GM19372 (cell line): ENCODE data around the gene SEMA4D.

ENCODE experiments used
- ATAC-seq: cut with Tn5 transposase; IDR thresholded peaks from one replicate; pipeline ENCODE4 v1.9.1; 2021; ENCODE audit warnings: mild to moderate bottlenecking, low read depth, moderate library complexity; ENCODE audit not compliant: unreplicated experiment

Gene SEMA4D

DNA sequence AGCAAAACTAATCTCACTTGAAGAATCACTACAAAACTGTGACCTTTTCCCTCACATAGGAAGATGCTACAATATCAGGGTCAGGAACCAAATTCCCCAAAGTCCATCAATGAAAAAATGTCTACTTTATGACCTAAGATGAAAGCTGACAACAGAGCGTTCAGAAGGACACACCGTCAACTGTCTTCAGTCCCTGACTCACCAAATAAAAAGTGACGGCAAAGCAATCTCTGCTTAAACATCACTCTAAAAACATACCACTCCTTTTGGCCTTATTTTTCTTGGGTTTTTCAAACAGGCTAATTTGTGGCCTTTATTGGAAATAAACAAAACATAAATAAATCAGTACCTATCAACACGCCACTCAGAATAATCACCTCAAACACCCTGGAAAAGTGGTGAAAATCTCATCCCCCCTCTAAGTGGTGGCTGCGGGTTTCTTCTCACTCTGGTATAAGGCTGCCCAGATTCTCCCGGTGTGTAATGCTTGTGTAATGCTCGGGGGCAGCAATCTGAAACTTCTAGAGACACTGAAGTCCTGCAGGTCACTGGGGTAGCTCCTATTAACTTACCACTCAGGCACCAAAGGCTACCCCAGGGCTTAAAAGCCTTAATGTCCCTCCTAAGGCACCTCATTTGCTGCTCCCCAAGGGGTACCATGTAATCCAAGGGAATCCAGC lies 29.5 kb downstream of the SEMA4D start:
- ATAC-seq, result no peak

DNA sequence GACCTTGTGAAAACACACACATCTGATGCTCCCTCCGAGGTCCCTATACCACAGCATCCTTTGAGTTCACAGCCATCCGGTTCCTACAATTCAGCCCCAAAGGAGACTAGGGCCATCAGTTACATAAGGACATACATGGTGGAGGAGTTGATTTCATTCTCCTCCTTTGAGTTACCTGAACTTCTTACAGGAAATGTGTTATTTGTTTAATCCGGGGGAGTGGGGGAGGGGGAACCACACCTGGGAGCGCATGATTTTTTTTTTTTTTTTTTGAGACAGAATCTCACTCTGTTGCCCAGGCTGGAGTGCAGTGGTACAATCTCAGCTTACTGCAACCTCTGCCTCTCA lies 30.7 kb downstream of the SEMA4D start:
- ATAC-seq, result peak; percentile 8

DNA sequence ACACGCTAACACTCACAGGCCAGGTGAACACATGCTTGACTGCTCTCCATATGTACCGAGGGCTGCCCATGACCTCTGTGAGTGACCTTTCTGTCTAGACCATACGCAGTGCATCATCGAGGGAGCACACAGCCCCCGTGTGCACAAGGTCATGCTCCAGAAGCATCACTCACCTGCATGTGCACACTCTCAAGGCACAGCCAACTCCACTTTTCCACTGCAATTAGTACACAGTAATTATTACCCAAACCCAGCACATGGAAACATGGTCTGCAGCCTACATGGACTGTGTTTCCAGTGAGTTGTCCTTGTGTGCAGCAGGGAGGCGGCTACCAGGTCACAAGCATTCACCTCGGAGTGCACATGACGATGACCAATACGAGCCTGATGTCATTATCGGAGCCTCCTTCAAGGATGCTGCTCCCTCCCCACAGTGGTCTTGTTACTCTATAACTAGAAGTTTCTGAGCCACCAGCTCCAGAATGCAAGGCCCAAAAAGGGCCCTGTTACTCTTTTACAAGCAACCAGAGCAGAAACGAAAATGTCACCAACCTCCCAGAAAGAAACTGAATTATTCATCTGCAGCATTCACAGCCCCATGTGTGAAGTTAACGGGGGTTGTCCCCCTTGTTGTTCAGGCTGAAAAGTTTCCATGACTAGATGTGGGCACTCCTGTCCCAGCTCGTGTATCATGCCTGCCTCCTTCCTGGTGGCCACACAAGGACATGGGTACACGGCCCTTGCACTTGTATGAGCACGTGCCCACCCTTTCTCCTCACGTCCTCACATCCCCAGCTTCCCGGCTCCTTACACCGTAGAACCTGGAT lies 31.2 kb downstream of the SEMA4D start:
- ATAC-seq, result peak; percentile 57

DNA sequence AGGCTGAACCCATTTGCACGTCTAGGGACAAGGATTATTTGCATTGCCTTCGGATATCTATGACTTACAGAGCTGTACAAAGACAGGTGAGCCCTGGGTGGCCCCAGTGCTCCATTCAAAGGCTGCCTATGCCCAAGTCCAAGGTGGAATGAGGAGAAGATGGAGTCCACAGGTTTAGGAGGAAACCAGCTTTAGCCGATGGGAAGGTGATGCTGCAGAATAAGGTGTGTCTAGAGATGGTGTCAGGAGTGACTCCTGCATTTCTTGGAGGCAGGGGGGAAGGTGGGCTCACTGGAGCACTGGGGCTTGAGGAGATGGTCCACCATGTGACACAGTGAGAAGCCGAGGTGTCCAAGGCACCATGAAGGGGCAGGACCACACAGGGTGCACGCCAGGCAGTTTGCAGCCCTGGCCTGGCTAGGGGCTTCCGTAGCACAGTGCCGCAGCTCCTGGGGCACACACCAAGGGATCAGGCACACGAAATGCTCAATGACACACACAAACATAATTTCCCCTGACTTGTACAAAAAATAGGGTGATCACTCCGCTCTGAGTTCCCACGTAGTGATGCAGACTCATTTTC lies 32.1 kb downstream of the SEMA4D start:
- no peak for ATAC-seq

DNA sequence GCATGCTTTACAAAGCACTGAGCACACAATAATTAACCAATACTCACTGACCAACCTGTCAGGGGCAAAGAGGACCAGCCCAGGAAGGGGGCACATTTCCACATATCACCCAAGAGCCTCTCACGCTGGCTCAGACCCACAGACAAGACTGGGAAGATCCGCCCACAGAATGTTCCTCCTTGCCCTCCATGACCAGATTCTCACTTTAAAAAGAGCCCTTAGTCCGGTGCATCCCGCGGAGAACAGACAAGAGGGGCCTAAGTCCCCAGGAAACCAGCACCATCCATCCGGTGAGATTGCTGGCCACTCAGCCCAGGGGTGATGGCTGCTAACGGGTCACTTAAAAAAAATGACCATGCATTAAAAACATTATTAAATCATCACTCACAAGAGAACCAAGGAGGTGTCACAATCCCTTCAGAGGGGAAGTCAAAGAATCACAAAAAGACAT lies 32.9 kb downstream of the SEMA4D start:
- ATAC-seq, result no peak

DNA sequence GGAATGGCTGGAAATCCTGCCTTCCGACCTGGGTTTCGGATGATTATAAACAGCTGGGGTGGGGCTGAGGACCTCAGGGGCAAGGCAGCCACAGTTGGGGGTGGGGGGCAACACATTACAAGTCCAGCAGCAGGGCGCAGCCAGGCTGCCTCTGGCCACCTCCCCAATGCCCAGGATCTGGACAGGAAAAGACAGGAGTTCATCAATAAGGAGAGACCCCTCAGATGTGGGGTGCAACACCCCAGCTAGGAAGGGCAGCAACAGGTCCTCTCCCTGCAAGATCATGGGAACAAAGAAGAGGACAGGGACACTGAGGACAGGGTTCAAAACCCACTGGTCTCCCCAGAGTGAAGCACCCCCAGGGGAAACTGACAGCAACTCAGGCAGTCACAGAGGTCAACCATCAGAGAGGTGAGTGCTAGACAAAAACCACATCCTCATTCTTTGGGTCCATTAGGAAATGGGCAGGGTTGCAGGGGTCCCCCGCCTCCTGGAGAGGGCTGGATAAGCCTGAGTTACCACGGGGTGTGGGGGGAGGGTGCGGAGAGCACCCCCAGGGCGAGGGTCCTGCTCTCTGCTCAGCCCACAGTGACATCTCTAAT lies 33.5 kb downstream of the SEMA4D start:
- peak; percentile 27 for ATAC-seq

DNA sequence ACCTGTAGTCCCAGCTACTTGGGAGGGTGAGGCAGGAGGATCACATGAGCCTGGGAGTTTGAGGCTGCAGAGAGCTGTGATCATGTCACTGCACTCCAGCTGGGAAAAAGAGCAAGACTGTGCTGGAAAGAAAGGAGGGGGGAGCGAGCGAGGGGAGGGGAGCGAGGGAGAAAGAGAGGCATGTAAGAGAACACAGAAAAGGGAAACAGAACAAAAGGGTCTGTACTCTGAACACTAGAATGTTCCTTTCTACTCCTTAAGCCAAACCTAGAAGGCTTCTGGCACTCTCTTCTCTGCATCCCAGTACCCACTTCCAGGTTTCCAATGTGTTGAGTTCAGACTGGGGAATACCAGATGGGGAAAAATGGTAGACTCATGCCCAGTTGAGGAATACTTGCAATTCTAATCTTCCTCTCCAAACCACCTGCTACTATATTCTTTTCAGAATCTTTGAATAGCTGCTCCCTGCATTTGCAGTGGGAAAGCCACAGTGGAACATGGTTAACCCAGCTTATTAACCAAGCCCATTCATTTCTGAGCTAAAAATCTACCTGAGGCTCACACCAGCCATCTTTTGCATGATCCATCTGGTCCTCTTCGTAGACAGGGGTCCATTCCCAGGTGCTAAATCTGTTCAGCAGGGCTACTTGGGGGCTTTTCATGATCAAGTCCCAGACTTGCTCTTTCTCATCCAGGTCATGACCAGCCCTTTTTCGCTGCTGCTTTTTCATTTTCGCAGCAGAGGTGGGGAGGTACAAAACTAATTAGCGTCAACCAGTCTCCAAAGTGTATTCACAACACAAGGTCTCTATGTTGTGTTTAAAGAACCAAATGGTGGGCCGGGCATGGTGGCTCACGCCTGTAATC lies 34.9 kb downstream of the SEMA4D start:
- ATAC-seq, result no peak

DNA sequence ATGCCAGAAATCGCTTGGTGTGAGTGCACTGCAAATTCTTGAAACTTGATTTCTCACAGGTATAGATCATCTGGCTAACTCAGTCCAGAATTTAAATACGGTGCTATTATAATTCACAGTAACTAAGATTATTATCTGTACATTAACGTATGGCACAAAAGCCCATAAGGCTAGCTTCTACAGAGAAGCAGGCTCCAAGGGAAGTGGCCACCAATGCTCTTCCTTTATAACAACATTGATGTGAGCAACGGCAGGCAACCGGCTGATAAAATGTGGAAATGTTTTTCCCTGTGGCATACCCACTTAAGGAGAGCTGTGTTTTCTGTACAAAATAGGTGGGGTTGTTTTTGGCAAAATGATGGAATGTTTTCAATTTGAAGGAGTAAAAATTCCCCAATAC lies 35.7 kb downstream of the SEMA4D start:
- ATAC-seq, result no peak

DNA sequence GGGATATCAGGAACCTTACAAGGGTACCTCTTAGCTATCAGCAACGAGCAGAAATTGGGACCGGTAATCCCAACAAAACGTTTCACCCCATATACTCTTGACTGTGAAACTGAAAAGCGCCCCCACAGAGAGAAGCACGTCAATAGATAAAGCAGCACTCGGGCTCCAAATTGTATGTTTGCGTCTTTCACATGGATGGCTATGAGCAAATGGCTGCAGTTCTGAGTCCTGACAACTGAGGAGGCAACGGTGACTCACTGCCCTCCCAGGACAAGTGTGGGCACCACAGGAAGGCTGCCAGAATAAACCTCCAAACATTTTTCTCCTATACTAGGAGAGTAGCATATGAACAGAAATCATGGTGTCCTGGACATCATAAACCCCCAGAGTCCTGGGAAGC lies 36.6 kb downstream of the SEMA4D start:
- no peak for ATAC-seq

DNA sequence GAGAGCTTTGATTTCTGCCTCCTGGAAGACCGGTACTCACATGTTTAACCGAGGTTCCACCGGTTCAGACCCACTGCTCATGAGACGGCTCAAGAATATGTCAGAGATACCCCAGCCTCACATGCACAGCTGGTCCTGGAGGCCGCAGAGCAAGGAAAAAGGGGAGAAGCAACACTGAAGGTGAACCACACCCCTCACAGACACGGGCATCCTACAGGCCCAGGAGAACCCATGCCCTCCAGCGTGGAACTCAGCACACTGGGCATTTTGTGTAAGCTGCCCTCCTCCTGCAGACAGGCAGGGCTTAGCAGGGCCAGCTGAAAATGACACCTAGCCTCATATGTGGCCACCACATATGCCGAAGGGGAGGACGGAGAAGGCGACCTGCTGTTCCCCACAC lies 37.4 kb downstream of the SEMA4D start:
- no peak for ATAC-seq

DNA sequence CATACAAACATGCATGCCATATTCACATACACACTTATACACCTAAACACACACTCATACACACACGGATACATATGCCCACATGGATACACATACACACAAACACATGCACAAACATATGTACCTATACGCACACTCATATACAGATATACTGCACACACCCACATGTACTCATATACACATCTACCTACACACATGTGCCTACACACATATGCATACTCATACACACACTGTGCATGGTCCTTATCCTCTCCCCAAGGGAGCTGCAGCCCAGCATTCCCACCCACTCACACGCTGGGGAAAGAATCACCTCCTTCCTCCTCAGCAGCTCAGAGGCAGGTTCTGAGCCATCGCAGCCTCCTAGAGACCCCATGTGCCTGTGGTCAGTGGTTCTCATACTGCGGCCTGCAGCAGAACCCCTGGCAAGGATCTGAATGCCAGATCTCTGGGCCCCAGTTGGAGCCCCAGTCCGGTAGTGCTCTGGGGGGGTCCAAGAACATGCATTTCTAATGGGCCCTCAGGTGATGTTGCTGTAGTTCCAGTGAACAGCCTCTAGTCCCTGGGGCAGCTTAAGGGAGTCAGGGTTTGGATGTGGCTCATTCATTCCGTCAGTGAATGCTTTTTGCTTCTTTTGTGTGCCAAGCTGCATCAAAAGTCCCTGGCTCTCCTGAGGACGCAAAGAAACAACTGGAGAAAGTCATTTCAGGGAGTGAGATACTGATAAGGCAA lies 39.0 kb downstream of the SEMA4D start:
- ATAC-seq, result no peak

DNA sequence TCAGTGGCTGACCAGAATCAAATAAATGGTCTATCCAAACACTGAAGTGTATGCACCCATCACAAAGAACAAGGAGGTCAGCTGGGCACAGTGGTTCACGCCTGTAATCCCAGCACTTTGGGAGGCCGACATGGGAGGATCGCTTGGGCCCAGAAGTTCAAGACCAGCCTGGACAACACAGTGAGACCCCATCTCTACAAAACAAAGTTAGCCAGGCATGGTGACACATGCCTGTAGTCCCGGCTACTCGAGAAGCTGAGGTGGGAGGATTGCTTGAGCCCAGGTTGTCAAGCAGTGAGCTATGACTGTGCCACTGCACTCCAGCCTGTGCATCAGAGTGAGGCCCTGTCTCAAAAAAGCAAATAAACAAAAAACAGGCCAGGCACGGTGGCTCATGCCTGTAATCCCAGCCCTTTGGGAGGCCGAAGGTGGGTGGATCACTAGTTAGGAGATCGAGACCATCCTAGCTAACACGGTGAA lies 40.5 kb downstream of the SEMA4D start:
- ATAC-seq, result no peak

DNA sequence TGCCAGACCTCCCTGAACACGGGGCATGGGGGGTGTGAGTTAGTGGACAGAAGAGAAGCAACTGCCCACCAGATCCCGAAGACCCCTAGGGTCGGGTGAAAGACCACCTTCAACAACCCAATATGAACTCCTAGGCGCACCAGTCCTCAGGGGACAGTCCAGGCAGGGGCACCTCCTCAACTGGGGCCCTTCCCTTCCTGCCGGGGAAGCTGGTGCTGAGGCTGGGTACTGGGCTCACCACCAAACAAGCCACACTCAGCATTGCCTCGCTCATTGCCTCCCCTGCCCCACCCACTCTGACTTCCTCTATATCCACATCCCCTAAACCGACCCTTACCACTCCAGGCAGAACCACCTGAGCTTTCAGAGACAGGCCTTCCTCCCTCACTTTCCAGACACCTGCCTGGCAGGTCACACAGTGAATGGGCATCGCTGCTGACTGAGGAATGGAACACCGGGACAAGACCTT lies 42.5 kb downstream of the SEMA4D start:
- ATAC-seq, result no peak

DNA sequence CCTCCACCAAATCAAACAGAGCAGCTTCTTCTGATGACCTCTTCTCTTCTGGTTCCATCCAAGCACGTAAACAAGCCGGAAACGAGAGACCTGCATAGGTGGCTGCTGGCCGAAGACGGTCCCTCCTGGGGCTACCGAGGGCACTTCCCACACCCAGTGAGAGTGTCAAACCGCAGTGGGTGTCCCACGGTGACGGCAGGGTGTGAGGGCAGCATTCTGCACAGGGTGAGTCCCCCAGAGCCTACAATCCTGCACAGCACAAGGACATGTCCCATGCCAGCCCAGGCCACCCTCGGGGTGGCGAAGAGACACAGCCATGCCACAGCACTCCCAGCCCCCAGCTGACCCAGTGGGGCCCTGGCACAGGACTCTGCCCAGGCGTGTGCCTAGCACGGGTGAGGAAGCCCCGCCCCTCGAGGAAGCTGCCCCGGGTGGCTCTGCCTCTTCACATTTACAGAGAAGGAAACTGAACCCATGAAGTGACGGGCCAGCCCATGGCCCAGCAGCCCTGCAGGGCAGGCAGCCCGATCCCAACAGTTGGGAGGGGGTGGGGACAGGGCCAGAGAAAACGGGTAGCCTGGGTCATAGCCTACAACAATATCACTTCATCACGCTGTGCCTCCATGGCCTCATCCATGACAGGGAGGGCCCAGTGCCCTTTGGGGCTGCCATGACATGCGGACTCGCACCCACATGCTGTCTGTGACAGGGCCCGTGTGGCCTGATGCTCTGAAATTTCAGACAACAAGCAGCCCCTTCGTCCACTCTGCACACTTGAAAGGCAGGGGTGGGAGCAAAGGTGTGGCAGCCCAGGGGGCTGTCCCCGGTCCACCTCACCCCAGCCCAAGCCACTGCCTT lies 43.2 kb downstream of the SEMA4D start:
- no peak for ATAC-seq

DNA sequence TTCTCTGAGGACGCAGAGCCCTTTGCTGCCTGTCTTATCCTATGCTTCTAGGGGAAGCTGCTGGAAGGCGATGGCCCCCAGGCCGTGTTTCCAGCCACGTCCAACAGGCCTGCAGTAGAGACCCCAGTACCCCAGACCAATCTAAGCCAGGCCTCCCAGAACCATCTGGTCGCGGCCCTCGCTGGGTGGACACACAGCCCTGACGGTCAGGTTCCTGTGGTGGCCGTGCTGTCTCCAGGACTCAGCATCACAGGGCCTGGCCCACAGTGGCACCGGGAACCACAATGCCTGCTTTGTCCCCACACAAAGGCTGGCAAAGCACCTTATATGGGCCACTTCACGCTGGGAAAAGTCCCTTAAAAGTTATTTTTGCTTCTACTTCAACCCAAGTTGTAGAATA lies 44.5 kb downstream of the SEMA4D start:
- no peak for ATAC-seq

DNA sequence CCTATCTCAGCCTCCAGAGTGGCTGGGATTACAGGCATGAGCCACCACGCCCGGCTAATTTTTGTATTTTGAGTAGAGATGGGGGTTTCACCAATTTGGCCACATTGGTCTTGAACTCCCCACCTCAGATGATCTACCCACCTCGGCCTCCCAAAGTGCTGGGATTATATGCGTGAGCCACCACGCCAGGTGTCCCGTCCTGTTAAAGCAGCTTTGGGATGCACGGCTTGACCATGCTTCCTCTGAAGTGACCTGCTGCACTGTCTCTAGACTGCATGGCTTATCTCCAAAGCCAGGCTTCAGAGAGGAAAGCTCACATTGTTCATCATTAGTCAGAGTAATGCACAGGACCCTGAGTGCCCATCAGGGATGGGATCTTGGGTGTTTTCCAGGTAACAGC lies 45.4 kb downstream of the SEMA4D start:
- no peak for ATAC-seq

DNA sequence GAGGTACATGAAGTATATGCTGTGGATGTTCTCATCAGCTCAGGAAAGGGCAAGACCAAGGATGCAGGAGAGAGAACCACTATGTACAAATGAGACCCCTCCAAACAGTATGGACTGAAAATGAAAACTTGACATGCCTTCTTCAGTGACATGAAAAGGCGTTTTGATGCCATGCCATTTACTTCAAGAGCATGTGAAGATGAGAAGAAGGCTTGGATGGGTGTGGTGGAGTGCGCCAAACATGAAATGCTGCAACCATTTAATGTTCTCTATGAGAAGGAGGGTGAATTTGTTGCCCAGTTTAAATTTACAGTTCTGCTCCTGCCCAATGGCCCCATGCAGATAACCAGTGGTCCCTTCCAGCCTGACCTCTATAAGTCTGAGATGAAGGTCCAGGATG lies 47.7 kb downstream of the SEMA4D start:
- ATAC-seq, result no peak

DNA sequence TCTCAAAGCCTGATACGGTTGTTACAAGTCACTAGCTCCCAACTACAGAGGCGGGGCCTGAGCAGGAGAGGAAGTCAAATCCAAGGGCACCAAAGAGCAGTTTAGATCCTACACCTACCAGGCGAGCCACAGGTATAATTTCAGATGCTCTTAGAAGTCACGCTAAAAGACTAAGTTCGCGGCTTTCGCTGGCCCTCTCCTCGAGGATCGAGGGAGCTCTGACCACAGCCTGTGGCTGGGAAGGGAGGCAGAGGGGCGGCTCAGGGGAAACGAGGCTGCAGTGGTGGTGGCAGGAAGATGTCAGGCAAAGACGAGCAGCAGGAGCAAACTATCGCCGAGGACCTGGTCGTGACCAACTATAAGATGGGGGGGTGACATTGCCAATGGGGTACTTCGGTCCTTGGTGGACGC lies 48.6 kb downstream of the SEMA4D start:
- no peak for ATAC-seq

DNA sequence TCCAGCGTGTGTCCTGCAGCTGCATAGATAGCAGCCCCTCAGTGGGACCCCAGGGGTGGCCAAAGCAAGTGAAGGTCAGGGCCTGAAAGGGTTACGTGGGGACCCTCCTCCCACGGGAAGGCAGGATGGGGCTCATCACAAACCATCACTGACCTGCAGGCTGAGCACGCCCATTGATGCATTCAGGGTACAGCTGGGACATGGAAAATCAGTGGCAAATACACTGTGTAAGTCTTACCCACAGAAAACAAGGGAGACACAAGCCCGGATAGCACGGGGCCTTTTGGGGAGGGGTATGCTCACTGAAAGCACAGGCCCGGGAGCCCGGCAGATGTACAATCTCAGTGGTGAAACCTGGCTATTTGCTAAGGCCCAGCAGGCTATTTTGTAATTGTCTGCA lies 49.1 kb downstream of the SEMA4D start:
- ATAC-seq, result no peak
